Measurements from ENCODE around the gene ASB11. TPM values are rescaled to one million over a fixed set of nuclear protein-coding genes. Genes with fewer than 3 reads are reported as not detected.
"Not testable (repeated sequence)": the region's sequence is repeated elsewhere in the genome, so short reads cannot be mapped to it uniquely, and the experiment has no call there.

ASB11 gene
- total RNA-seq, 2 donors from 2014 or later: not detected

DNA sequence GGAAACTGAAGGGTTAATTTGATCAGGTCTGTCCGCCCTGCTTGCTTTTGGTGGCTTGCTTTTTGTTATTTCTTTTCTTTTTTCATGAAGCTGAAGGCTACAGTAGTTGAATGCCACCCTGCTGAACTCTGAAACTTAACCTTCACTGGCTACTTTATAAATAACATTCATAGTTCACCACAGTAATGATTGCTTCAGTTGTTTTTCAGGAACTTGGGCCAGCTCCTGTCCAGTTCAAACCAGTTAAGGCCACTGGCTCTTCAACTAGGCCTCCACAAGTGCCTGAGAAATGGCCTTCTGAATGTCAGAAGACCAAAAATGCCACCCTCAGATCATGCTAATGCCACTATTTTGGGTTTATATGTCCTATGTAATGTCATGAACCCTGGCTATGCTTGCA is 37.8 kb downstream of the ASB11 start:
- Histone ChIP-seq H3K4me1 (ENCODE audit: control insufficient read depth in 1 of 2, low read depth in 2 of 2) (no peaks in the 10 kb centered on the region), H3K9me3 (no peaks in the 10 kb centered on the region), H3K27ac (no peak overlapping the region), H3K4me3 (no peak overlapping the region), H3K27me3 (replicated peaks; ENCODE audit: insufficient read depth) (no peaks in the 10 kb centered on the region), H3K36me3 (no peaks in the 10 kb centered on the region)
- TF ChIP-seq CTCF (IDR thresholded peaks at IDR 0.05): no peak
- DNase-seq (ENCODE audit: low spot score) (no peak), ATAC-seq (ENCODE audit: insufficient number of reproducible peaks, low FRiP score, low read depth) (no peak)

GRCh38 chrX:15274946-15275345 is 40.5 kb downstream of the ASB11 start:
- no peaks in the 10 kb centered on the region for H3K36me3 ChIP-seq
- no peaks in the 10 kb centered on the region for H3K27me3 ChIP-seq (replicated peaks; ENCODE audit: insufficient read depth)
- no peak for ATAC-seq (ENCODE audit: insufficient number of reproducible peaks, low FRiP score, low read depth)
- TF ChIP-seq CTCF (IDR thresholded peaks at IDR 0.05): no peak
- no peak overlapping the region for H3K4me3 ChIP-seq
- no peak for DNase-seq (ENCODE audit: low spot score)
- no peaks in the 10 kb centered on the region for H3K4me1 ChIP-seq (ENCODE audit: control insufficient read depth in 1 of 2, low read depth in 2 of 2)
- no peaks in the 10 kb centered on the region for H3K9me3 ChIP-seq
- no peak overlapping the region for H3K27ac ChIP-seq

DNA sequence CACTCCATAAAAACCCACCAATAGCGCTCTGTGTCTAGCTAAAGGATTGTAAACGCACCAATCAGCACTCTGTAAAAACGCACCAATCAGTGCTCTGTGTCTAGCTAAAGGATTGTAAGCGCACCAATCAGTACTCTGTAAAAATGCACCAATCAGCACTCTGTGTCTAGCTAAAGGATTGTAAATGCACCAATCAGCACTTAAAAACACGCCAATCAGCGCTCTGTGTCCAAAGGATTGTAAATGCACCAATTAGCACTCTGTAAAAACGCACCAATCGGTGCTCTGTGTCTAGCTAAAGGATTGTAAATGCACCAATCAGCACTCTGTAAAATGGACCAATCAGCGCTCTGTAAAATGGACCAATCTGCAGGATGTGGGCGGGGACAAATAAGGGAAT is 42.2 kb downstream of the ASB11 start:
- not testable (repeated sequence) for H3K9me3 ChIP-seq; ATAC-seq (ENCODE audit: insufficient number of reproducible peaks, low FRiP score, low read depth); H3K4me1 ChIP-seq (ENCODE audit: control insufficient read depth in 1 of 2, low read depth in 2 of 2); H3K27me3 ChIP-seq (replicated peaks; ENCODE audit: insufficient read depth); H3K4me3 ChIP-seq; DNase-seq (ENCODE audit: low spot score); H3K36me3 ChIP-seq; H3K27ac ChIP-seq

- H3K36me3 ChIP-seq: no peaks in the 10 kb centered on the region
- H3K27me3 ChIP-seq (replicated peaks; ENCODE audit: insufficient read depth): no peaks in the 10 kb centered on the region
- no peak overlapping the region for H3K27ac ChIP-seq
- H3K4me1 ChIP-seq (ENCODE audit: control insufficient read depth in 1 of 2, low read depth in 2 of 2): no peaks in the 10 kb centered on the region
- H3K9me3 ChIP-seq: no peaks in the 10 kb centered on the region
- ATAC-seq (ENCODE audit: insufficient number of reproducible peaks, low FRiP score, low read depth) (no peak), DNase-seq (ENCODE audit: low spot score) (no peak)
- TF ChIP-seq CTCF (IDR thresholded peaks at IDR 0.05): no peak
- no peak overlapping the region for H3K4me3 ChIP-seq
These were observed 43.7 kb downstream of the ASB11 start for GRCh38 chrX:15271757-15272156.

GRCh38 chrX:15269618-15270521 is 45.6 kb downstream of the ASB11 start, which contains the start of gene ASB9:
Gene ASB9, minus strand, starts transcription at chrX:15270083. Its CDS starts 209 bp downstream, at chrX:15269874.
- Histone ChIP-seq H3K36me3 (no peaks in the 10 kb centered on the region), H3K27me3 (replicated peaks; ENCODE audit: insufficient read depth) (no peaks in the 10 kb centered on the region), H3K4me3 (peak within 1 kb of the TSS; percentile 49), H3K4me1 (ENCODE audit: control insufficient read depth in 1 of 2, low read depth in 2 of 2) (no peaks in the 10 kb centered on the region), H3K27ac (no peak within 1 kb of the TSS), H3K9me3 (no peaks in the 10 kb centered on the region)
- no peak for TF ChIP-seq CTCF (IDR thresholded peaks at IDR 0.05)
- no peak for ATAC-seq (ENCODE audit: insufficient number of reproducible peaks, low FRiP score, low read depth)
- no peak for DNase-seq (ENCODE audit: low spot score)
